NCI-H1092 treated with DMSO at 0.1 percent for 48 hours (cell line): Measurements from ENCODE around the gene USP5.
A peak's percentile ranks its signal among the peaks of the same experiment; 100 is the strongest.

Source experiments
- DNase-seq: peaks from one replicate; lab custom pipeline; 2025; lab: John Stamatoyannopoulos, UW

The USP5 gene

GRCh38 chr12:6914947-6915788, 63.2 kb downstream of the USP5 start:
- peak; percentile 45 for DNase-seq

DNA sequence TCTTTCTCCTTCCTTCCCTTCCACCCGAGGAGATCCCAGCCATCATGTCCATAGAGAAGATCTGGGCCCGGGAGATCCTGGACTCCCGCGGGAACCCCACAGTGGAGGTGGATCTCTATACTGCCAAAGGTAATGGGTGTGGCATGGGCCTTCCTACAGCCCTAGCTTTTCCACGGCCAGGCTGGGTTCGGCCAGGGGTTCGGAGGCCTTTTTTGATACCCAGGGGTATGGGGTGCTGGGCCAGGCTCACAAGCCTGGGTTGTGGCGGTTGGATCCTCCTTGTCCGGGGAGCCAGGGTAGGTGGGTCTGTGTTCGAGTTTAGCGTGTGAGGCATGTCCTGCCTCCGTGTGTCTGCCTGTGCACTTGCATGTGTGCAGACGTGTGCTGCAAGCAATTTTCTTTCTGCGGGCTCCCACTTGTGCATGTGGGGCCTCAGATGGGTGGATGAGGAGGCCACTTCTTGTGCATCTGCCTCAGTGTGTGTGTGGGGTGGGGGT, 63.9 kb downstream of the USP5 start:
- no peak for DNase-seq
